ENCODE results near the gene HSPB1.
A peak's percentile ranks its signal among the peaks of the same experiment; 100 is the strongest.
"Not testable (repeated sequence)": the region's sequence is repeated elsewhere in the genome, so short reads cannot be mapped to it uniquely, and the experiment has no call there.

The HSPB1 gene

DNA sequence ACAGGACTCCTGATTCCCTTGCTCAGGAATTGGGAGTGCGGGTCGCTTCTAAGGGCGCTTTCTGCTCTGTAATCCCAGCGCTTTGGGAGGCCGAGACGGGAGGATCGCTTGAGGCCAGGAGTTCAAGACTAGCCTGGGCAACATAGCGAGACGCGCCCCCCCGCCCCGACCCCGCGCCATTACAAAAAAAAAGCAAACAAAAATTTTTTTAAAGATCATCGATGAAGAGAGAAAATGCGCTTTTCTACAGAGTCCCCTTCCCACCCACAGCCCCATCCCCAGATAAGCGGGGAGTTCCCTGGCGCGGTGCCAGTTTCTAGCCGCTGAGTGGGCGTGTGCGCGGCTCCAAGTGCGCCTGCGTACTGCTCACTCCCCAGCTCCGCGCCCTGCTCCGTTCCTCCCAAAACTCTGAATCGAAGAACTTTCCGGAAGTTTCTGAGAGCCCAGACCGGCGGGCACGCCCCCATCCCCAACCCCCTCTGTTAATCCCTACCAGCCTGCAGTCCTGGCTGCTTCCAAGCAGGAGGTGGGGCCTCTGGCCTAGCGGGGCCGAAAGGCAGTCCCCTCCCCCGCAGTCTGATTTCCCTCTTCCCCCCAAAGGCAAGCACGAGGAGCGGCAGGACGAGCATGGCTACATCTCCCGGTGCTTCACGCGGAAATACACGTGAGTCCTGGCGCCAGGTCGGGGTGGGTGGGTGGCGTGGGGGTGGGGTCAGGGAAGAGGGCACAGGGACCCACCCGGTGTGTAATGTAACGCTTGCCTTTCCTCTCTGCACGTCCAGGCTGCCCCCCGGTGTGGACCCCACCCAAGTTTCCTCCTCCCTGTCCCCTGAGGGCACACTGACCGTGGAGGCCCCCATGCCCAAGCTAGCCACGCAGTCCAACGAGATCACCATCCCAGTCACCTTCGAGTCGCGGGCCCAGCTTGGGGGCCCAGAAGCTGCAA, 1.0 kb downstream of the HSPB1 start:
- DNase-seq (ENCODE audit: low read depth in 3 of 3, low spot score in 1 of 3), result peak; percentile 55 to 78 (median 74)

DNA sequence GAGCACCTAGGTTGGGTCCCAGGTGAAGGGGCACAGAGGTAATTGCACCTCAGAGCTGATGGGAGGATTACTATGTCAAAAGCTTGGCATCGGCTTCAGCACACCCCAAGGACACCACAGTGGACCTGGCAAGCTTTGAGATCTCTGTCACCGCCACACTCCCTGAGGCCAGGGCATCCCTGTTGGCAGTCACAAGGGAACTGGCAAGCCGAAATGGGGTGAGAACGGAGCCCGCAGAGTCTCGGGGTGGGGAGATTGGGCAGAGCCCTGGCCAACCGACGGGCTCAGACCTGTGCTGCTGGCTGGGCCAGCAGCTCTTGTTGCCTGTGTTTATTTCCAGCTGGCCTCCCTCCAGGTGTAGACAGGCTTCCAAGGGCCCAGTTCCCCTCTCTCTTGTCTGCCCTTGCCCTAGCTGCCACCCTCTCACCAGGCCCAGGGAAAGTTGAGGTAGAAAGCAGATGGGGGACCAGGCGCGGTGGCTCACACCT, 2.5 kb downstream of the HSPB1 start:
- no peak for DNase-seq (ENCODE audit: low read depth in 3 of 3, low spot score in 1 of 3)

DNA sequence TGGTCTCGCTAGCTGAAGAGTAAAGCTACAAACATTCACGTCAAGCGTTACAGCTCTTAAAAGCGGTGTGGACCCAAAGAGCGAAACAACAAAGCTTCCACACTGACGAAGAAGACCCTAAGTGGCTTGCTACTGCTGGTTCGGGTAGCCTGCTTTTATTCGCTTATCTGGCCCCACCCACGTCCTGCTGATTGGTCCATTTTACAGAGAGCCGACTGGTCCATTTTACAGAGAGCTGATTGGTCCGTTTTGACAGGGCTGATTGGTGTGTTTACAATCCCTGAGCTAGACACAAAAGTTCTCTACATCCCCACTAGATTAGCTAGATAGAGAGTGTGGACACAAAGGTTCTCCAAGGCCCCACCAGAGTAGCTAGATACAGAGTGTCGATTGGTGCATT, 6.4 kb downstream of the HSPB1 start:
- DNase-seq (ENCODE audit: low read depth in 3 of 3, low spot score in 1 of 3), result not testable (repeated sequence)

DNA sequence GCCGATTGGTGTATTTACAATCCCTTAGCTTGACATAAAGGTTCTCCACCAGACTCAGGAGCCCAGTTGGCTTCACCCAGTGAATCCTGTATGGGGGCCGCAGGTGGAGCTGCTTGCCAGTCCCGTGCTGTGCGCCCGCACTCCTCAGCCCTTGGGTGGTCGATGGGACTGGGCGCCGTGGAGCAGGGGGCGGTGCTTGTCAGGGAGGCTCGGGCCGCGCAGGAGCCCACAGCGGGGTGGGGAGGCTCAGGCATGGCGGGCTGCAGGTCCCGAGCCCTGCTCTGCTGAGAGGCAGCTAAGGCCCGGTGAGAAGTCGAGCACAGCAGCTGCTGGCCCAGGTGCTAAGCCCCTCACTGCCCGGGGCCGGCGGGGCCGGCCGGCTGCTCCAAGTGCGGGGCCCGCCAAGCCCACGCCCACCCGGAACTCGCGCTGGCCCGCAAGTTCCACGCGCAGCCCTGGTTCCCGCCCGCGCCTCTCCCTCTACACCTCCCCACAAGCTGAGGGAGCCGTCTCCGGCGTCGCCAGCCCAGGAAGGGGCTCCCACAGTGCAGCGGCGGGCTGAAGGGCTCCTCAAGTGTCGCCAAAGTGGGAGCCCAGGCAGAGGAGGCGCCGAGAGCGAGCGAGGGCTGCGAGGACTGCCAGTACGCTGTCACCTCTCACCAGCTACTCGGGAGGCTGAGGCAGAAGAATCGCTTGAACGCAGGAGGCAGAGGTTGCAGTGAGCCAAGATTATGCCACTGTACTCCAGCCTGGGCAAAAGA, 7.0 kb downstream of the HSPB1 start:
- not testable (repeated sequence) for DNase-seq (ENCODE audit: low read depth in 3 of 3, low spot score in 1 of 3)

DNA sequence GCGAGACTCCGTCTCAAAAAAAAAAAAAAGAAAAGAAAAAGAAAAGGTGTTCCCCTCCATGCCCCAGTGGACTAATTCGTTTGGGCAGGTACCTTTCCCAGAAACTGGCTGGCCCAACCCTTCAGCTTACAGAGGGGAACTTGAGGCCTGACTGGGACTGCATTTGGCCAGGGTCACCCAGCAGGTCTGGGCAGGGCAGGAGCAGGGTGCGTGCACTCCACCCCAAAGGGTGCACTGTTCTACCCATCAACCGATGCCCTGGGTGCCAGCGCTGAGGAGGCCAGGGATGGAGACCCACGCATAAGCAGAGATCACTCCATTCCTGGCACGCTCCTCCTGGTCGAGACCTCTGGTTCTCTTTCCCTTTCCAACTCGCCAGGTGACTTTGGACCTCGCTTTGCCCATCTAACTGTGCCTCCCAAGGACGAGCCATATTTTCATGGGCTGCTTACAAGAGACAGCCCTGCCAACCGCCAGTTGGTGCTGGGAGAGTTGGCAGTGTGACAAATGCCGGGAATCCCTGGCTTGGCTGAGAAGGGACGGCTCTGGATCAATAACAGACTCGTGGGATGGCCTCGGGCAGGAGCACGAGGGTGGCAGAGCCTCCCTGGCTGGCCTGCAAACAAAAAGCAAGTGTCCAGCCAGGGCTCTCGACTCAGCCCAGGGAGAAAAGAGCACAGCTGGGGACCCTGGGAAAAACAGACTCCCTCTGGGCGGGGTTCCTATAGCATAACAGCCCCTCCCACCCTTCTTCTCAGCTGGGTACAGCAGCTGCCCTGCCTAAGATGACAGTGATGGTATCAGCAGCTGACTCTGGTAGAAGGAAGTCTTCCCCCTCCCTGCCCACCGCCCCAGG, 7.9 kb downstream of the HSPB1 start:
- DNase-seq (ENCODE audit: low read depth in 3 of 3, low spot score in 1 of 3), result no peak

DNA sequence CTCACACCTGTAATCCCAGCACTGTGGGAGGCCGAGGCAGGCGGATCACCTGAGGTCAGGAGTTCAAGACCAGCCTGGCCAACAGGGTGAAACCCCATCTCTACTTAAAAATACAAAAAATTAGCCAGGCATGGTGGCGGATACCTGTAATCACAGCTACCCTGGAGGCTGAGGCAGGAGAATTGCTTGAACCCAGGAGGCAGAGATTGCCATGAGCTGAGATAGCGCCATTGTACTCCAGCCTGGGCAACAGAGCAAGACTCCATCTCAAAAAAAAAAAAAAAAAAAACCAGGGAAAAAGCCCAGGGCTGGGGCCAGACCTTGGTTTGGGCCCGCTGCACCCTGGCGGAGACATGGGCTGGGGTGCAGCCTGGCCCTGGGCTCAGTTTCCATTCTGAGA, 9.4 kb downstream of the HSPB1 start:
- DNase-seq (ENCODE audit: low read depth in 3 of 3, low spot score in 1 of 3), result not testable (repeated sequence)

DNA sequence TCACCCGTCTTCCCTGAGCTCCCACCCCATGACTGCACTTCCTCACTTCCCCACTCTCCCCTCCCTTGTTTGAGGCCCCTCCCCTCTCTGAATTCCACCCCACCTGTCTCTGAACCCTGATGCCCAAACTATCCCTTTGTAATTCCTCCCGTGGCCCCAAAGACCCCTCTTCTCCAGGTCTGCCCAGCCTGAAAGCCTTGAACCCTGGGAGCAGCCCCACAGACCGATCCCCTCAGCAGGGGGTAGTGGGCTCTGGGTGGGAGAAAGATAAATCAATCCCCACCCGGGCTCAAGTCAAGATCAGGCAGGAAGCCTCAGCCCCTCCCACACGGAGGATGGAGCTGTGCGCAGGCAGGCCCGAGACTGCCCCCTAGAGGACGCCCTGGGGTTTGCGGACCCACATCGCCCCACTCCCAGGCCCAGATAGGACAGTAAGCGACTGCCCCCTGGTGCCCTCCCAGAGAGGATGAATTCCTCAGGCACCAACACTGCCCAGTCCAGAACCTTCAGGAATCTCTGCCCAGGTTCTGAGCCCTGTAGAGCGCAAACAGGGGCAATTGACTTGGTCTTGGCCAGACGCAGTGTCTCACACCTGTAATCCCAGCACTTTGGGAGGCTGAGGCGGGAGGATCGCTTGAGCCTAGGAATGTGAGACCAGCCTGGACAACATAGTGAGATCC, 11.7 kb downstream of the HSPB1 start:
- peak; percentile 87 to 98 (median 93) for DNase-seq (ENCODE audit: low read depth in 3 of 3, low spot score in 1 of 3)

DNA sequence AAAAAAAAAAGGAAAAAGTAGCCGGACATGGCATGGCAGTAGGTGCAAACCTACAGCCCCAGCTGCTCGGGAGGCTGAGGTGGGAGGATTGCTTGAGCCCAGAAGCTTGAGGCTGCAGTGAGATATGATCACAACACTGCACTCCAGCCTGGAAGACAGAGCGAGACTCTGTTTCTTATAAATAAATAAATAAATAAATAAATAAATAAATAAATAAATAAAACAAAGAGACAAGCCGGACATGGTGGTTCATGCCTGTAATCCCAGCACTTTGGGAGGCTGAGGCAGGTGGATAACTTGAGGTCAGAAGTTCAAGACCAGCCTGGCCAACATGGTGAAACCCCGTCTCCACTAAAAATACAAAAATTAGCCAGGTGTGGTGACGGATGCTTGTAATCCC, 12.3 kb downstream of the HSPB1 start:
- DNase-seq (ENCODE audit: low read depth in 3 of 3, low spot score in 1 of 3), result not testable (repeated sequence)

DNA sequence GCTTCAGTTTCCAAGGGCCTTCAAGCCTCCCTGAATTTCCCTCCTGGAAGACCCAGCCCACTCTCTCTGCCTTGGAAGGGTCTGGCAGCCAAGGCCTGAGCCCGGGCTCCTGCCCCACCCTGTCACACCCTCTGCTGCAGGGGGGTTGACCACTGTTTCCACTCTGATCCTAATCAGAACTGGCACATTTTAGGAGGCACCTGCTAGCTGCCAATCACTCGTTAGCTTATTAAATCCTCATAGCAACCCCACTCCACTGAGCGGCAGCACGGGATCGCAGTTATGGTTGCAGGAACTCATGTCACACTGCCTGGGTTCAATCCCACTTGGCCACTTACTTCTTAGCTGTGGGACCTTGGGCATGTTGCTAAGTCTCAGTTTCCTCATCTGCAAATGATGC, 12.9 kb downstream of the HSPB1 start:
- DNase-seq (ENCODE audit: low read depth in 3 of 3, low spot score in 1 of 3), result no peak

DNA sequence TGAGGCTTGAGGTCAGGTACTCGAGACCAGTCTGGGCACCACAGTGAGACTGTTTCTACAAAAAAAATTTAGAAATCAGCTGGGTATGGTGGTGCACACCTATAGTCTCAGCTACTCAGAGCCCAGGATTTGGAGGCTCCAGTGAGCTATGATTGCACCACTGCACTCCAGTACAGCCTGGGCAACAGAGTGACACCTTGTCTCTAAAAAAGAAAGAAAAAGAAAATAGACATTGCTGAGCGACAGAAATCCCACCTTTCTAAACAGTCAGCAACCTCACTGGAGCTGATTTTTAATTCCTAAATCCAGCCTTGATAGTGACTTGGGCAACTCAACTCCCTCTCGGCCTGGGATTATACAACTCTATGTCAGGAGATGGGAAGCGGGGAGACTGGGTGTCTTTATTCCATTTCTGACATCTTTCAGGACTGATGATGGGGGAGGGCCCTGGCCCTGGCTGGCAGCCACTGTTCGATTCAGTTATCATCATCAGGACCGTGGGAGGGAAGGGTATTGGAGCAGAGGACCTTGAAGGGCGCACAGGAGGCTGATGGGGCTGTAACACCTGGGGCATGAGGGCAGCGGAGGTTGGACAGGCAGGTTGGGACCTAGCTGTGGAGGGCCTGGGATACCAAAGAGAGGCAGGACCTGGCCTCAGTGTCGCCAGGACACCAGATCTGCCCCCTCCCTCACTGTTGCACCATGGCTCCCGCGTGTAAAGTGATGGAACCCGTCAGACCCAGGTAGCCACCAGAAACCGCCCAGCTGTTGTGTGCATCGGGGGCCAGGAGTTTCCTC, 14.7 kb downstream of the HSPB1 start:
- no peak for DNase-seq (ENCODE audit: low read depth in 3 of 3, low spot score in 1 of 3)

DNA sequence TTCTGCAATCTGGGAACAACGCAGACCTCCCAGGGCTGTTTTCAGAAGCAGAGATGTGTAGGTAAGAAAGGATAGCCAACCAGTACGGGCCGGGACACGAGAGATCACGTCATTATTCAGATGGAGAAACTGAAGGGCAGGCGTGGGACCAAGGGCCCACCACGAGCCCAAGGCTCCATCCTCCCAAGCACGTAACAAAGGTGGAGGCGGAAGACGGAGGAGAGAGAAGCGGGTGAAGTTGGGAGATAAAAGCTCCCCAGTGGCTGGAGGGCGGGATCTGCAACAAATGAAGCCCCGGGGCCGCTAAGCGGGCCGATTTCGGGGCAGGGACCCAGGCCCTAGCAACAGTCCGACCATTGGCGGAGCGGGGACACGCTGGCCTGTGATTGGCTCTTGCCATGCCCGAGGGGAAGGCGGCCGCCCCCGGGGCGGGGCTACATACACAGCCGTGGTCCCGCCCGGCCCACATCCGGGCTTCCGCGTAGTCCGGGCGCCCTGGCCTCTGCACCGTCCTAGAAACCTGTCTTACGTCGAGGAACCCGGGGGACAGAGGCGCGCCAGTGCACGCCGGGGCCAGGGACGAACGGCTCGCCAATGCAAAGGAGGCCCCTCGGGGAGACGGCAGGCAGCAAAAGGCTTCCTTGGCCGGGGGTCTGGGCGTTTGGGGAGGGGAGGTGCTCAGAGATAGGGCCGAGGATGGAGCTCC, 15.5 kb downstream of the HSPB1 start:
- peak; percentile 86 to 90 (median 89) for DNase-seq (ENCODE audit: low read depth in 3 of 3, low spot score in 1 of 3)

DNA sequence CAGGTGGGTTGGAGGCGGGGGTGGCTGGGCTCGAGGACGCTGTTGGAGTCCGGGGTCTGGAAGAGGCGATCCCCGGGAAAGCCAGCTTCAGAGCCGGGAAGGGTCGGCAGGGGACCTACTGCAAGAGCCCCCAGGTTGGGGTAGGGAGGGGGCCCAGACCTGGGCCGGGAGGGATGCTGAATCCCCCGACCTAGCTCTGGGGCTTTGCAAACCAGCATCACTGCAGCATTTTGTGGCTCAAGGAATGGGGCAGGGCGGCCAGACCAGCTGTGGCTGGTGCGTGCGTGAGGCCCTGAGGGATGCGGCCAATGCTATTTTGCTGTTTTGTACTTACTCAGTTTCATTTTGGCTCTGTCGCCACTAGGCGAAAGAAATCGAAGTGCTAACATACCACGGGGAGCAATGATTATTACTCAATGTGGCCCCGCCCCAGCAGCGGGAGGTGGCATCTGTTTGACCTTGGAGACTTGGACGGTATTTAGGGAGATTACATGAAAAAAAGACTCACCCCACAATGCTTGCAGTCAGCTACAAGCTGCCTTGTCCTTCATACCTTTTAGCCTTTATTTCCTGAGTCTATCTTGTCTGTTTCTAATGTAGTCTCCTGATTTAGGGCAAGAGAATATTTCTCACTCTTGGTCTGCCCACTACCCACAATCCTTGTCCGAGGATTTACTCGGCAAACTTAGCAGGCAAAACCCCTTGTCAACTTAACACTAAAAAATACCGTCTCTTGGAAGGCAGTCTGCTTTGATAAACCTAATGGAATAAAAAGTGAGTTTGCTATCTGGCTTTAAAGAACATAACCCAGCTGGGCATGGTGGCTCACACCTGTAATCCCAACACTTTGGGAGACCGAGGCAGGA, 16.2 kb downstream of the HSPB1 start:
- DNase-seq (ENCODE audit: low read depth in 3 of 3, low spot score in 1 of 3), result no peak

DNA sequence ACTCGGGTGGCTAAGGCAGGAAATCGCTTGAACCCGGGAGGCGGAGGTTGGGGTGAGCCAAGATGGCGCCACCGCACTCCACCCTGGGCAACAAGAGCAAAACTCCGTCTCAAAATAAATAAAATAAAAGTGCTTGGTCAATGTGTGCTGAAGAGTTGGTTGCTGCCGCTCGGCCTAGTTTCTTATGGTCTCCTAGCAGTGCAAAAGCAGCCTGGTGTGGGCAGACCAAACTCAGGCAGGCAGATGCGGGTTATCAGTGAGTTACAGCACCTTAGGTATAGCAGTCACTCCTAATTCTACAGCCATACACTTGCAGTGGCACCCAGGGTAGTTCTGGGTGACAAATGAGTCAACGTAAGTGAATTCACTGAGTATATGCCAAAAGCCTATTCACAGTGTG, 22.6 kb downstream of the HSPB1 start:
- no peak for DNase-seq (ENCODE audit: low read depth in 3 of 3, low spot score in 1 of 3)

DNA sequence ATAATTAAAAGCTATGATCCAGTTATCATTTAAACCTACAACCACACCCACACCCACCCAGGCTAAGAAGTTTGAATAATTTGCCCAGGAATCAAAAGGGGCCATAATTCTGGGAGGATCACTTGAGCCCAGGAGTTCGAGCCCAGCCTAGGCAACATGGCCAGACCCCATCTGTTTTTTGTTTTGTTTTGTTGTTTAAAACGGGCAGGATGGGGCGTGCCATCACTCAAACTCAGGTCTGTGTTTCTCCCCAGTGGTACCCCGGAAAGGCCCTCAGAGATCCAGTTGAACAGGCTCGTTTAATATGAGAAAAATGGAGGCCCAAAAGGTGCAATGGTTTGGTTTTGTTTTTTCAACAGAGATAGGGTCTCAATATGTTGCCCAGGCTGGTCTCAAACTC, 23.3 kb downstream of the HSPB1 start:
- no peak for DNase-seq (ENCODE audit: low read depth in 3 of 3, low spot score in 1 of 3)

DNA sequence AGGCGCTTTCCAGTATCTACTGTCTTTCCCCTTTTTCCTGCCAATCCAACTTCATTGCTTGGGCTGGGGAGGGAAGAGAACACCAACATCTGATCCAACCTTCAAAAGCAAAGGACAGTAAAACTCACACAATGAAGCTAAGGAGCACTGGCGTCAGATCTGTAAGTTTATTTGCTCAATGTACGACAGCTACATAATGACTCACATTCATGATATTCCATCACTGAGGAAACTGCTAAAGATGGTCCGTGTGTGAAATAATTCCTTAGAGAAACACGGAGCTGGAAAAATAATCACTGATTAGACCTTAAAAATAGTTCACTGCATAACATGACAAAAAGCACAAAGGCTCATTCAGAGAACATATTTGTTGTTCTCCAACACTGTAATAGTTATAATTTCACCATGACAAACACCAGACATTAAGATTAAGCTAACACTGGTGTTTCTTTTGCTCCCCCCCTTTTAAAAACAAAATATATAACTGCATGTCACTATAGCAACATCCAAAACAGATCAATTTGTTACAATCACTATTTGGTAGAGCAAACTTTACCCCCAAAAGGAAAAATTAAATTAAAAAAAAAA, 24.3 kb downstream of the HSPB1 start:
- DNase-seq (ENCODE audit: low read depth in 3 of 3, low spot score in 1 of 3), result no peak

DNA sequence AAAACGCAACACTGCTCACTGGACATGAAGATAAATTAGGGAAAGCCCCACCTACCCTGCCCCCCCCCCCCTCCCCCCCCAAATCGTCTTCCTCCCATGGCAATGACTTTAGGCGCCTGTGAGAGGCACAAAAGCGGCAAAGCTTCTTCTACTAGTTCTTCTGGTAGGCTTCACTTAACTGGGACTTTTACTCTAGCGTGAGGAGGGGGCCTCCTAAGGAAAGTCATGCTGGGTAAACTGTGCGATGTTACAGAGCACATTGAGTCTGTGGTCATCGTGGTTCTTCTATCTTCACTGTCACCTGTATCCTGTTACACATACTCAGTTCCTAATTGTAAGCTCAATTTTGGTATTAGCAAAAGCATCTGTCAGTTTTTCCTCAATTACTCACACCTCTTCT, 25.1 kb downstream of the HSPB1 start:
- DNase-seq (ENCODE audit: low read depth in 3 of 3, low spot score in 1 of 3), result no peak

DNA sequence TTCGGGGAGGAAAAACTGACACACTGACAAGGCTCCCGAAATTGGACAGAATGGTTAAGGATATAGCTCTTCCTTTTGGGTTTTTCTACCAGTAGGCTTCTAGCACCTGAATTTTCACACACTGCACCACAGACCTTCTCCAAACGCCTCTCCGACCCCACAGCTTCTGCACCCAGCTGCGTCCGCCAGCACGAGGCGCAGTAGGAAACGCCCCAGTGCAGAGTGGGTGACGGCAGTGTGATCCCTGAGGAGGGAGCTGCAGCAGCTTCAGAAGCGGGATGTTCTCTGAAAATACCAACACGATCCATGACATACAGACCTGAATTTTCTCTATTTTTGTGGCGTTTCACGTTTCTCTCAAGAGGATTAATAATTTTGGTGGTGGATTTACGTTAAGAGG, 25.9 kb downstream of the HSPB1 start:
- DNase-seq (ENCODE audit: low read depth in 3 of 3, low spot score in 1 of 3), result no peak

DNA sequence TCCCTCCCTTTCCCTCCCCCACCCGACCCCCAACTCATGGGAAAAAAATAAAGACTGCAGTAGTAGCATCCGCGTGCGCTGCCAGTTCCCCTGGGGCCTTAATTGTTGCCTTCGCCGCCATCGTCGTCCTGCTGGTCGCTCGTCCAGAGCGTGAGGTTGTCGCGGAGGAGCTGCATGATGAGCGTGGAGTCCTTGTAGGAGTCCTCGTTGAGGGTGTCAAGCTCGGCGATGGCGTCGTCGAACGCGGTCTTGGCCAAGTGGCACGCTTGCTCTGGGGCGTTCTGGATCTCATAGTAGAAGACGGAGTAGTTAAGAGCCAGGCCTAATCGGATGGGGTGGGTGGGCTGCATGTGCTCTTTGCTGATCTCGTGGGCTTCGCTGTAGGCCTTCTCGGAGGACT, 27.0 kb downstream of the HSPB1 start:
- DNase-seq (ENCODE audit: low read depth in 3 of 3, low spot score in 1 of 3), result no peak

All from stimulated activated CD4-positive, alpha-beta T cell treated with anti-CD3 and anti-CD28 coated beads, TNF-alpha, amount 100 ng/mL, for 1 hour (primary cell).